HG03342 (cell line): Measurements from ENCODE around the gene PELI1.
"Not testable (repeated sequence)": the region's sequence is repeated elsewhere in the genome, so short reads cannot be mapped to it uniquely, and the experiment has no call there.

Experiments used
- ATAC-seq: cut with Tn5 transposase; IDR thresholded peaks from one replicate; pipeline ENCODE4 v1.9.1; 2021; ENCODE audit warnings: mild to moderate bottlenecking, moderate library complexity; ENCODE audit not compliant: unreplicated experiment

The PELI1 gene

GRCh38 chr2:64093341-64093740 is 50.9 kb downstream of the PELI1 start:
- no peak for ATAC-seq

DNA sequence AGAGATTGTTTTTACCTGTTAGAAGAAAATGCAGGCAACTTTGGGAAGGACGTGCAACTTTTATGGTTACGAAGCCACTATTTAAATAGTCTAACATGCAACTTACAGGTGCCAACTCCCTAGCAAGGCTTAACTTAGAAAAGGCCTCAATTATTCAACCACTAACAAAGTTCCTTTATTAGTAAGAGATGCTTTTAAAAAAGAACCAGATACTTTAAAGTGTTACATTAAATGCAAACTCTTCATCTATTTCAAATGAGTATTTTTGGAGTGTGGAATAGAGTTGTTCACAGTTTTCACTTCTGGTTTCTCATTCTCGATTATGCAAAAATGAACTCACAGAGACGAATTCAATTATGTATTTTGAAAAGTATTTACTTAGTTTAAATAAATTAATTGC is 51.7 kb downstream of the PELI1 start:
- peak; percentile 54 for ATAC-seq

DNA sequence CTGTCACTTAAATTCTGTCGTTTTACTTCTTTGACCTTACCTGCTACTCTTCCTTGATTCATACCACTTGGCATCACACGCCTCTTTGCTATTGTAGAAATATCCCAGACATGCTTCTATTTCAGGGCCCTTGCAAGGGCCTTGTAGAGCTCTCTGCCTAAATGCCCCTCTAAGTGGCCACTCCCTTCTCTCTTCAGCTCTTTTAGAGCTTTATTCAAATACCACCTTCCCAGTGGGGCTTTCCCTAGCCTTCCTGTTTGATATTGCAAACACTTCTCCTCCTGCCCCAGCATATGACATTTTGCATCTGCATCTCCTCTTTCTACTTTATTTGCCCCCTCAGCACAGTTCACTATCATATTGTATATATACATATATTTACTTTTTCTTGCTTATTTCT is 54.0 kb downstream of the PELI1 start:
- no peak for ATAC-seq

- peak; percentile 60 for ATAC-seq
These were observed 57.7 kb downstream of the PELI1 start for GRCh38 chr2:64086347-64087082.

DNA sequence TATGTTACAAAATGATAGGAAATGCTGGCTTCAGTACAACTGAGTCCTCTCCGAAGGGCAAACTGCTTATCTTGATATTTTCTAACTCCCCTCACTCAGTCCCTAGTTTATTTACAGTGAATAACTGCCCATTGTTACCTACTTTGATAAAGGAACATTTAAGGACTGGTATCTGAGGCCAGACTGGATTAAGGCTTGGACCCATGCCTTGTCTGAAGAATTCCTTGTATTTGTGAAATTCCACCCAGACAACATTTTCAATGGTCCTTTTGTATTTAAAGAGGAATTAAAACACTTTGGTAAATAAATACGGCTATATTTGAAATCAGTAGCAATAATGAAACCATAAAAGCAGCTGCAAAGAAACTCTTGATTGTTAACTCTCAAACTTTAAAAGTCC is 58.3 kb downstream of the PELI1 start:
- no peak for ATAC-seq

DNA sequence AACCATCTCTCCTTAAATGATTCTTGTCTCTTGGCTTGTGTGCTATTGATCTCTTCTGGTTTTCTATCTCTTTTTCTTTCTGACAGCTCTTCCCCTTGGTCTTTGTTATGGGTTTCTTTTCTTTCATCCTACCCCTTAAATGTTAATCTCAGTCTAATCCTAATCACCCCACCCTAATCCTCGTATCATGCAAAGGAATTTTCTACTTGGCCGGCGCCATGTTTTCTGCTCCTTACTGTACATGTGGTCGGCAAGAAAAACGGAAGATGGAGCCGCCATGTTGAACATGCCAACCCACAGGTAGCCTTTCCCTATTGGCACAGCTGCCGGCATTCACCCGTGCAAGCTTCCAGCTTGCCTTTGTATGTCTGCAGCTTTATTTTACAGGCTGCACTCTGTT is 63.2 kb downstream of the PELI1 start:
- ATAC-seq = no peak

- no peak for ATAC-seq
These were observed 64.0 kb downstream of the PELI1 start for GRCh38 chr2:64080179-64080578.

- ATAC-seq = not testable (repeated sequence)
These were observed 64.5 kb downstream of the PELI1 start for GRCh38 chr2:64079688-64080087.

- ATAC-seq = not testable (repeated sequence)
These were observed 67.4 kb downstream of the PELI1 start for GRCh38 chr2:64076828-64077227.

DNA sequence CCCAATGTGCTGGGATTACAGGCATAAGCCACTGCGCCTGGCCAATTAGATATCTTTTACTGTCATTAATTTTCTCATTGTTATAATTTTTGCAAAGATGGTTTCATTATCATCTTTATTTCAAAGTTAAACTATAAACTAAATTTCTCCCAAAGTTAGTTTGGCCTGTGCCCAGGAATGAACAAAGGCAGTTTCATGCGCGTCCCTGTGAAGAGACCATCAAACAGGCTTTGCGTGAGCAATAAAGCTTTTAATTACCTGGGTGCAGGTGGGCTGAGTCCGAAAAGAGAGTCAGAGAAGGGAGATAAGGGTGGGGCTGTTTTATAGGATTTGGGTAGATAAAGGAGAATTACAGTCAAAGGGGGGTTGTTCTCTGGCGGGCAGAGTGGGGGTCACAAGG is 69.6 kb downstream of the PELI1 start:
- ATAC-seq = not testable (repeated sequence)

DNA sequence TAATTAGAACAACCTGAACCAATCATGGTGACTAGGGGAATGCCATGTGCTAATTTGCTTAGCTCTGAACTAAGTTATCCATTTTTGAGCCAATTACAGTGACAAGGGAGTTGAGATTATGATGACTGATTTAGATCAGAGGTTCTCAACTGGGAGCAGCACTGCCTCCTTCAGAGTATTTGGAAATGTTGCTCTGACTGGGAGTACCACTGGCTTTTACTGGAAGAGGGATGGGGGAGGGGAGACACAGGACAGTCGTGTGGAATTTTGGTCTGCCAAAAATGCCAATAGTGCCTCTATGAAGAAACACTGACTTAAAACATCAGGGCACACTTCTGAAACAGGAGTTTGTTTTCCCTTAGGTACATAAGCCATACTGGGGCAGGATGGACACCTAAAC is 76.9 kb downstream of the PELI1 start:
- ATAC-seq = no peak

DNA sequence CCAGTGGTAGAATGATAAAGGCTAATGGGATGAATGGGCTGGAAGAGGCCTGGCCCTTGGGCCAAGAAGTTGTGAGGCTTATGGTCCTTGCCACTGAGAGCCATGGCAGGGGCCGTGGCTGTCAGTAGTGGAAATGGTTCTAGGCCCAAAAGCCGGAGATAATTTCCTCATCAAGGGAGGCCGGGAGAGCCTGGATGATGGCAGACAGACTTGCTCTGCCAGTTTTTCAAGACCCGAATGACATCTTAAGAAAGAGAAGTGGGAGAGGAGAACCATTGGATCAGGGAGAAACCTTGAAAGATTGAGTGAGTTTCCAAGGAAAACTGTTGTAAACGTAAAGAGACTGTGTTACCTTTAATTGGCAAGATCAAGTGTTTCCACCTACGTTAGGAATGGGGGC is 78.7 kb downstream of the PELI1 start:
- ATAC-seq = no peak

- ATAC-seq = no peak
These were observed 80.3 kb downstream of the PELI1 start for GRCh38 chr2:64063924-64064331.

GRCh38 chr2:64063454-64063853 is 80.8 kb downstream of the PELI1 start:
- ATAC-seq = no peak

DNA sequence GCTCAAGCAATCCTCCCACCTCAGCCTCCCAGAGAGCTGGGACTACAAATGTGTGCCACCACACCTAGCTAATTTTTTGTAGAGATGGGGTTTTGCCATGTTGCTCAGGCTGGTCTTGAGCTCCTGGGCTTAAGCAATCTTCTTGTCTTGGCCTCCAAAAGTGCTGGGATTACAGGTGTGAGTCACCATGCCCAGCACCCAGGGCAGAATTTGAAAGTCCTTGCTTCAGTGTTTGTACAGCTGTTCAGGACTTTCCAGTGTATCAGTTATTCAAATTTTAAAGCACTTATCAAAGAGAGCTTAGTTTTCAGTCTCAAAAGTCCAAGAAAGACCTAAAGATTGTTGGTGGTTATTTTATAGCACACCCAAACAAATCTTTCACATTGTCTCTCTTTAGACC is 81.4 kb downstream of the PELI1 start:
- peak; percentile 50 for ATAC-seq

DNA sequence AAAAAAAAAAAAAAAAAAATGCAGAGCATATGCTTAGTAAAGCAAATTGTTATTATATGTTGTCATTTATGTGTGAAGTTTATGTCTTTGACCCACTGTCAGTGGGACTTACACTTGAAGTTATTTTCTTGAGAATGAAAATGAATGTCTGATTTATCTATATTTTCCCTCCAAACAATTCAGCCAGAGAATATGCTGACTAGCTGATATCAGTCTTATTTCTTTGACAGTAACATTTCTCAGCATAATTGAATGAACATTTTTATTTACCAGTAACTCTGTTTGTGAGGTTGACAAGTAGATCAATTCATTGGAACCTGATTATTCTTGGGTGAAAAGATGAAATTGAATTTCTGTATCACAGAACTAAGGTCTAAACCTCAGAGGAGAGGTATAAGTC is 85.0 kb downstream of the PELI1 start:
- ATAC-seq = no peak

DNA sequence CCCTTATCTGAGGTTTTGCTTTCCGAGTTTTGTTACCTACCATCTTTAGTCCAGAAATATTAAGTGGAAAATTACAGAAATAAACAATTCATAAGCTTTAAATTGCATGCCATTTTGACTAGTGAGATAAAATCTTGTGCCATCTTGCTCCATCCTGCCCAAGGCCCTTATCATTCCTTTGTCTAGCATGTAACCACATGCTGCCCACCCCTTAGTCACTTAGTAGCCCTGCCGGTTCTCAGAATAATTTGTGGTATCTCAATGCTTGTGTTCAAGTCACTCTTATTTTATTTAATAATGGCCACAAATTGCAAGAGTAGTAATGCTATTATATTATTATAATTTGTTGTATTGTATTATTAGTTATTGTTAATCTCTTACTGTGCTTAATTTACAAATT is 88.2 kb downstream of the PELI1 start:
- ATAC-seq = no peak

DNA sequence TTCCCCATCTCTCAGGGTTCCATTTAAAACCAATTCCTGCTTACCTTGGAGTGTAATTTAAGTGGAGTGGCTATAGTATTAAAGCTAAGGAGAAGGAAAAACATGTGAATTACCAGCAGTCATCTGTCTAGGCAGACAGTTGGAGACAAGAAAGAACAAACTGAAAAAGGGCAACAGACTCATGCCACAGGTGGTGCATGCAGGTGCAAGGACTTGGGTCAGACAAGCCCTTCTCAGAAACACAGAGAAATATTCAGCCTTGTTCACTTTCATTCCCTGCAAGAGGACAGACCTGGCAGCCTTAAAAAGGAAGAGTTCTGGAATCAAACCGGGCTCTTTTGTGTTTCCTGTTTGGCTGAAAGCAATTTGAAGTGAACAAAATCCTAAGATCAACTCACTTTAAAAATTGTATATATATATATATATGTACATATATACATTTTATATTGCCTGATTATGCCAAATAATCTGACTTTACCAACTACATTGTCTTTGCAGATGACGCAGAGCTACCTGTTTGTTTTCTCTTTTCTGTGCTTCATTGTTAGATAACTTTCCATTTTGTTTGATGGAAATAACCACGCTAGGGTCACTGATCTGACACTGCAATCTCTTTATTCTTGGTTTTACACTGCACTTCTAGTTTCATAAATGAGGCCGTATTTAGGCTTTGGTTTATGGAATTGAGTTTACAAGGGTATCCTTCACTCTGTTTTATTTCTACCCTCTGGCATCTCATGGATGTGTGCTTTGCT is 89.9 kb downstream of the PELI1 start:
- no peak for ATAC-seq

GRCh38 chr2:64052463-64053241 is 91.6 kb downstream of the PELI1 start:
- no peak for ATAC-seq

- ATAC-seq = peak; percentile 76
These were observed 94.5 kb downstream of the PELI1 start for GRCh38 chr2:64049633-64050220.

DNA sequence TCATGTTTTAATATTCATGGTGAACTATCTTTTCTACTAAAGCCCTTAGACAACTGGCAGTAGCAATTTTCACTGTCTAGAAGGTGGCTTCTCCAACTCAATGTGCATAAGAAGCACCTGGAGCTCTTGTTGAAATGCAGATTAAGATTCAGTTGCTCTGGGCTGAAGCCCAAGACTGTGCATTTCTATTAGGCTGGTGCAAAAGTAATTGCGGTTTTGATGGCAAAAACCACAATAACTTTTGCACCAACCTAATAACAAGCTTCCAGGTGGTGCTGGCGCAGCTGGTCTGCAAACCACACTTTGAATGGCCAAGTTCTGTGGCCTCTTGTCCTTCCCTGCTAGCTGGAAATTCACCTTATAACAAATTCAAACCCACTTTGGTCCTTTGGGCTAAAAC is 98.3 kb downstream of the PELI1 start:
- ATAC-seq = no peak
